Activated gamma-delta T cell (primary cell): ENCODE data around the gene DAPK1.

Experiments
- DNase-seq: peaks from one replicate; lab custom pipeline; 2025; lab: John Stamatoyannopoulos, UW

DAPK1 gene

DNA sequence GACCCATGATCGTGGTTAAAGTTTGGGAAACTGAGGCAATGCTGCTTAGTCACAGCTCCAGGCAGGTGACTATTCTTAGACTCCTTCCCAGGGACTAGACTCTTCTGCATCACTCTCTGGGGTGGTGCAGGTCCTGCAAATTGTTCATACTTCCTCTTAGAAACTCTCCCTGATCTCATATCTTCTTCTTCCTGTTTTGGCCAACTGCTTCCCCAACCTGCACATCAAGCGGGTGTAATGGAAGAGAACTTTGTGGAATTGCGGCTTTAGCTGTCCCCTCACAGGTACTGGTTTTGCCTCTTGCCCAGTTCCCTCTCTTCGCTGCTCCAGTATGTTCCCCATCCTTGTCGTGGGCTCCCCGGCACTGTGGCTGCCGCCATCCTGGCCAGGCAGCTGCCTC, 116.7 kb downstream of the DAPK1 start:
- DNase-seq = no peak

DNA sequence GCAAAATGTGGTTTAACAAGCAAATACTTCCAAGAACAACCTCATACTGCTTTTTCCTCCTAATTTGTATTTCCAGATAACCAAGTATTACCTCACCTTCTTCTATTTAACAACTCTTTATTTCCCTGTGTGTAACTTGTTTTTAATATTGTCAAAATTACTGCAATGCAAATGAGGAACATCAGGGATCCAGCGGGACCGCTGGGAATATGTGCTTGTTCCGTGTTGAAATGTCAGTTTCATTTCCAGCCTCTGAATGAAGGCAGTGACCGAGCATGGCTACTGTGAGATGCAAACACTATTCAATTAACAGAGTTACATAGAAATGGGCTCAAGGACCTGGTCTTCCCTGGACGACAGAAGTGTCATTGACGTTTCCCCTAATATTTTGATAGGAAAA, 117.5 kb downstream of the DAPK1 start:
- no peak for DNase-seq

DNA sequence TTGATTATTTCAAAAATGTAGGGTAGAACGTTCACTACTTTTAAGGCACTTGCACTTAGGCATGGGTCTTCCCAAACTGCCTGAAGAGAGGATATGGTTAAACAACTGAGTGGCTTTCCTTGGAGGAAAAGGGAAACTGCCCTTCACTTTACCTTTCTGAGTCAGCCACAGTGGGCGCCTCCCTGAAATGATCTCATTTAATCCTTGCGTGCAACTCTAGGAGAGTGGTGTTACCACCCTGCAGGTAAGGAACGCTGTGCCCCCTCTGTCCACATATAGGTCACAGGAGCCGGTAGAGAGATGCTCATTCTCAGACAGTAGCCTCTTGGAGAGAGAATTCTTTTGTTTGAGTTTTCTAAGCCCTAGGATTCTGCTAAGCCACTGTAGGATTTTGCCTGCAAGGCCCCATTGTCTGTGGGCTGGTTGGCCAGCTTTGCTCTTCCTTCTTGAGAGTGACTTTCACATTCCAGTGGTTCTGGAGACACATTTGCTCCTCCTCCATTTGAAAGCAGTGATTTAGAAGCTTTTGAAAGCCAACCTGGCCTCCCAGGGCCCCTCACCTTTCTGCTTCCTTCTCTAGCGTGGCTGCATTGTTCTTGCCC, 118.0 kb downstream of the DAPK1 start:
- no peak for DNase-seq

DNA sequence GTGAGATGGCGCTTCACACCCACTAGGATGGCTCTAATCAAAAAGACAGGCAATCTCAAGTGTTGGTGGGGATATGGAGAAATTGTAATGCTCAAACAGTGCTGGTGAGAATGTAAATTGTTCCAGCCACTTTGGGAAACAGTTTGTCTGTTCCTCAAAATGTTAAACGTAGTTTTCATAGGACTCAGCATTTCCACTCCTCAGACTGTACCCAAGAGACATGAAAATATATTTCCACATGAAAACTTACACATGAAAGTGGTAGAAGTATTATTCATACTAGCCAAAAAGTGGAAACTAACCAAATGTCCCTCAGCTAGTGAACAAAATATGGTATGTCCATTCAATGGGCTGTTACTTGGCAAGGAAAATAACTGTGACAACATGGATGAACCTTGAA, 120.6 kb downstream of the DAPK1 start:
- DNase-seq = no peak

DNA sequence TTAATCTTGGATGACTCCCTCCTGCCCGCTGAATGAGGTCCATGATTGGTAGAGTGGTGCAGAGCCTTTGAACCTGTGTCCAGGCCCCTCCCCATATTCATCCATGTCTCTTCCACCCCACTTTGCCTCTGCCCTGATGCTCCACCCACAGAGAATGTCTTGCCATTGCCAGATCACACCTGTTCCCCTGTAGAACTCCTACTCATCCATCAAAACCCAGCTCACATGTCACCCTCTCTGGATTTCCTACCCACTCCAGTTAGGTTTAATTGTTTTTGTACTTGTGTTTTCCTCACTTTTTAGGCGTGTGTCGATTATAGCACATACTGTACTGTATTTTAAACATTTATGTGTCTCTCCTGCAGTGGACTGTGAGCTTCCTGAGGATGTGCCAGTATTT, 121.3 kb downstream of the DAPK1 start:
- DNase-seq = no peak

DNA sequence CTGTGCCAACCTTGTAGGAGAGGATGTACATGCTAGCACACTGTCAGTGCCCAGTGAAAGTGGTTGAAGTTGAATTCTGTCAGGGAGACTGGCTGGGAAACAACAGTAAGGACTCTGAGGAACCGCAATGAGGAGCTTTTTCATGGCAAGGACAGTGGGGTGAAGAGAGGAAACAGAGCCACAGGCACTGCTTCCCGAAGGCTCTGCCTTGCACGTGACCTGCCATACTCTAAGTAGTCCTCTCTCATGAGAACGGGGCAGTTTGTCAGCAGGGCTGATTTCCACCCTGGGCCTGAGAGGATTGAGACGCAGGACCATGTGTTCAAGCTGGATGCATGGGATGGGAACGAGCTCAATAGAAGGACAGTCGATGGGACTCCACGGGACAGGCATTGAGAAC, 121.7 kb downstream of the DAPK1 start:
- no peak for DNase-seq

DNA sequence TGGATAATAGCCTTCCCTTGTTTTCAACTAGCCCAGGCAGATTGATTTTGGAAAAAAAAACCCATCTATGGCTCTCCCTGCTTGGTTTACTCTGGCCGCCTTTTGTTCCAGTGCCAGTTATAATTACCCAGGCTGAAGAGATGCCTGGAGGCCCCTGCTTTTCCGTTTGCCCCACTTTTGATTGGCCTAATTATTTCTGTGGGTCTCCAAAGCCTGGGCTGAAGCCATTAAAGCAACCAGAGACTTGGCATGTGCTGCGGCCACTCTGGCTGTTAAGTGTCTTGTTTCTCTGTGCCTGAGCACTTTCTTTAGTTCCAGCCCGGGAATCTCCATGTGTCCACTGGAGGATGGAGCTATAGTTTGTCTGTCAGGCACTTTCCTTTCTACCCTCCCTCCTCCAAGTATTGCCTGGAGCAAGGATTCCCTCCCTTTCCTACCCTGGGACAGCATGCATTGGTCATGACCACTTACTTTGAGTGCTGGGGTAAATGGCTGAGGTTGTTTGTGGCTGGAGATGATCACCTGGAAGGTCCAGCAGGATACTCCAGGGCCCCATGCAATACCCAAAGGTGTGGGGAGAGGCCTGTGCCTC, 123.2 kb downstream of the DAPK1 start:
- DNase-seq = no peak

DNA sequence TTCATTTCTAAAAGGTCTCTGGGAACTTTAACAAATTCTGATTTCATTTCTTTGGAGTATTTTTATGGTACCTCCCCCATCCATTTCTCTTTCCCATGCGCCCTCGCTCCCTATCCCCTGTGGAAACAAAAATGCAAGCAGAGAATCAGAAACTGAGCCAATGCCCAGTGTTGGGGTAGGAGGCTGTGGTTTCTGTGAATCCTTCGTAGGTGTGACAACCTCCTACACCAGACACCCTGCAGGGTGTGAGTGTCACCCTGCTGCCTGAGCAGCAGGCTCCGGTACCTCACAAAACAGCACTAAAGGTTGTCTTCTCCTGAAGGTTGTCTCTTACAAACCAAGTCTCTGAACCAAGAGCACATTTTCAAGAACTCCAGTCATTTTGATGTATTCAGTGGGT, 124.4 kb downstream of the DAPK1 start:
- DNase-seq = no peak

DNA sequence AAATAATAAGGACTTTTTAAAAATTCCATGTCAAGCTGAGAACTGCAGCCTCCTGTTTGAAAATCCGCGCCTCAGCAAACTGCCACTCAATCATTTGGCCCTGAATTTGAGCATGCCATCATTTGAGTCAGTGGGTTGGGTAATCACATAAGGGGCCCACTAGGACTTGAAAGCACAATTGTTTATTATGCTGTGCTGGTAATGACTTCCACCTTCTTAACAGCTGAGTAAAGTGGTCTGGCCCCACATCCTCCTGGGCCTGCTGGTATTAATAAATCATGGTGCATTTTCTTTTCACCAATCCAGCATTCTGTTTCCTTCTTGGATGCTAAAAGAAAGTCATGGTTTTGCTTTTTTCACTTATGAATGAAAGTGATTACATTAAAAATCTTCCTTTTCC, 125.3 kb downstream of the DAPK1 start:
- DNase-seq = no peak

DNA sequence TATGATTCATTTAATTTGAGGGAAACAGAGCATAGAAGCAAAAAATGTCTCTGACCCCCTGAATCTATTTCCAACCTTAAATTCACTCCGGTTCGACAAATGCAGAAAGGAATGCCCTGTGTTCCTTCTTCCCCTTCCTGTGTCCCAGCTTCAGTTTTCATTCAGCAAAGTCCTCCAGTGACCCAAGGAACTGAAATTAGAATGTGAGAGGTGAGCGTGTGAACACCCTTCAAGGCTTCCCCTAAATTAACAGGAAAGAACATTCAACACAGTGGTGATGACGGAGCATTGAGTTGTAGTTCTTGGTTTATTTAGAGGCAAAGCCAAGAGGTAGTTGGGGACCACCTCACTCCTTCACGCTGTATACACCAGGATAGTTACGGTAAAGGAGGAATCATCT, 130.7 kb downstream of the DAPK1 start:
- no peak for DNase-seq

DNA sequence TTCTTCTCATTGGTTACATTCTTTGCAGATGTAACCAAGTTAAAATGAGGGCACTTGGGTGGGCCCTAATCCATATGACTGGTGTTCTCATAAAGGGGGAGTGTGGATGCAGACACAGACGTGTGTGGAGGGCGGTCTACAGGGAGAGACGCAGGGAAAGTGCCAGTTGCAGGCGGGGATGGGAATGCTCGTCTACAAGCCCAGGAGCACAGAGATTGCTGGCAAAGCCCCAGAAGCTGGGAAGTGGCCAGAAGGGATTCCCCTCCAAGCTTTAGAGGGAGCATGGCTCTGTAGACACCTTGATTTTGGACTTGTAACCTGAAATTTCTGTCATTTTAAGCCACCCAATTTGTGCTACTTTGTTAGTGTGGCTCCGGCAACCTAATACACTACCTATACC, 131.4 kb downstream of the DAPK1 start:
- DNase-seq = no peak

DNA sequence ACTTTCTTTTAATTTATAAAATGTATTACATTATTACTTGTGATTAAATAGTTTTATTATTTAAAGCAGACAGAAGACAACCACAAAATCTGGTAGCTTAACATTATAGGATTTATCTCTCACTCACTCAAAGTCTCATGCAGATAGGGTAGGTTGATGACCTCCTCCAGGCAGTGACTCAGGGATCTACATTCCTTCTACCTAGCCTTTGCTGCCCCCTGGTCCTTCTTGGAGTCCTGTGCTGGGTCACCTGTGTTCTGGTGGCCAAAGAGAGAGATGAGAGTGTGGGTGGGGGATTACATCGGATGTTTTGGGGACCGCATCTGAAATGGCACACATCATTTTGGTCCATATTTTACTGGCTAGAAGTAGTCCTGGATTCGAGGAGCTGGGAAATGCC, 132.6 kb downstream of the DAPK1 start:
- no peak for DNase-seq

DNA sequence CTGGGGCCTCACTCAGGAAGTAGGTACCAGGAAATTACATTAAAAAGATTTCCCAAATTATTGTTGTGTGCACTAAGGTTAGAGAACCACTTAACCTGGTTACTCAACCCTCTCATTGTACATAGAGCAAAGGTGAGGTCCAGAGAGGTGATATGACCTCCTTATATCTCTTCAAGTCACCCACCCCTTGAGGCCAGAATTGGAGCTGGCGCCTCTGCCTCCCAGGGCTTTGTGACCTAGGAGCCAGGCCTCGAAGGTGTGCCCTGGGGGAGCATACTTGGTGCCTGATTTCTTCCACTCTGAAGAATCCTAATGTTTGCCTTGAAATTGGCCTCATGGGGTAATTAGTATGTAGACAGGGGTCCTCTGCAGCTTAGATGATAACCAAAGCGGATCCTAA, 133.2 kb downstream of the DAPK1 start:
- no peak for DNase-seq

DNA sequence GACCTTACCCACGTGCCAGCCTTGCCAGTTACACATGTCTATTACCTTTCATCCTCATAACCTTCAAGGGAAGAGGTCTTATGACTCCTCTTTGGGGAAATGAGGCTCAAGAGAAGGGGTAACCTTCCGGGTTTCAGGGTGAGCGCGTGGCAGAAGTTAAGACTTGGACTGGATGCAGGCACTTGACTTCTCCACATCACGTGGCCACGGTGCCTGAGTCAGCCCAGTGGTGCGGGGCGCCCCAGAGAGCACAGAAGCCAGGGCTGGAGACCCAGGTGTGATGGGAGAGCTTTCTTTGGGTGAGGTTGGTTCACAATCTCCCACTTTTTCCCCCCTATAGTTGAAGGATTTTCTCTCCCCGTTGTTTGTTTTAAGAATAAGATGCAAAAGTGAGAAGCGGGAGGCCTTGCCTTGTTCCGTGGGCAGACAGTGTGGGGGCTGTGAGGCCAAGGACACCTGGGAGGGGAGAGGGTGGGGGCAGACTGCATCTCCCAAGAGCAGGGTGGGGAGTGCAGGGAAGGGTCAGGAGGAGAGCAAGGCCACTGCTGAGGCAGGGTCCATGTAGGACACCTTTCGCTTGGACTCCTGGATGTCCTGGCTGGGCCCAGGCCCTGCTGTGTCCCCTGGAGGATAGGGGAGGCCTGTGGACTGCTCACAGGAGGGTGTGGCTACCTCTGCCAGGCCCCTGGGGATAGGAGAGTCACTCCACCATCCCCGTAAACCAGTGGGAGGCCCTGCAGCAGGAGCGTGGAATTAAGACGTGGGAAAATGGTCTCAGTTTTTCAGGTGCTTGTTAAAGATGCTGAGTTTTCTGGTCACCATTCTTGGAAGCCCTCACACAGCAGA, 138.2 kb downstream of the DAPK1 start:
- no peak for DNase-seq

DNA sequence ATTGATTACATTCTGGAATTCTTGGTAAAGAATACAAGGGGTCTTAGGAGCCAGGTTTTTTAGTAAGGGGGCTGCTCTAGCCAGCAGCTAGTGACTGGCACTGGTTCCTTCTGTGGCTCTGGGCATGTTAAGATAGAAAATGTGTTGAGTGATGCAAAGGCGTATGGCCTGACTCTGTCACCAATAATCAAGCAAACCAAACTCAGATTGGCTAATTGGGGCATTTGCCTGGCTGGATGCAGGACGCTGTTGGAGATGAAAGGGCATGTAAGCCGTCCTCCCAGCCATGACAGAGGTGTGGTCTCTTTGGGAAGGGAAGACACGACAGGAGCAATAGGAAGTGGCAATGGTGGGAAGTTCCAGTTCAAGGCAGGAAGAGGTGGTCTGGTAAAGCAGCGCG, 140.6 kb downstream of the DAPK1 start:
- no peak for DNase-seq

DNA sequence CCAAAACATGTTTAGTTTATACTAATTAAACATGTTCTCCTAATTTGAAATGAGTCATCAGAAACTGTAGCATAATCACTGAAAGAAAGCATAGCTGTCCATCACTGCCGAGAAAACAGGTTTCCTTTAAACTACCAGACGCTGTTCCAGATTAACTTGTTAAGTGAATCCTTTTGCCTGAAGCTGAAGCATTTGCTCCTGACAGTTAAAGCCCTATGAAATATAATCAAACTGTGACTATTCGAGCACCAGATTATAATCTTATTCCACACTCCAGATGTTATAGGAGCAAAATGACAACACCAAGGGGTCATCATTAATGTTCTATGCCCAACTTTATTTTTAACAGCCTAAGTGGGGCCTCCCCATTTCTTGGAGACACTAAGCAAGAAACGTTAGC, 142.3 kb downstream of the DAPK1 start:
- DNase-seq = no peak

DNA sequence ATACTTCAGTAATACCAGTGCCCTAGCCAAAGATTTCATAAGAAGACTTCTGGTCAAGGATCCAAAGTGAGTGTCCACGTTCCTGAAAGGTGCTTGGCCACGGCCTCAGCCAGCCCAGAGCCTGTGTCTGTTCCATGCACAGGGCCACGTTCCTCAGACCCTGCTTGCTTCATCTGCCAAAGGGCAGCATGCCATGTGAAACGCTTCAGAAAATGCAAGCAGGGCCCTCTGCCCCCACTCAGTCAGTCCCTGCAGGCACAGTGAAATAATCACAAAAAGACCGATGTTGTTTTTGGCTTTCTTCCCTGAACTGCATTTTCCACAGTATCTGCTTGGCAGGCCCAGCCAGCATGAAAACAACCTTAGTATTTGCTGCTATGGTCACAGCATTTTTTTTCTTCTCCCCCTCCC, 142.7 kb downstream of the DAPK1 start:
- DNase-seq = no peak

DNA sequence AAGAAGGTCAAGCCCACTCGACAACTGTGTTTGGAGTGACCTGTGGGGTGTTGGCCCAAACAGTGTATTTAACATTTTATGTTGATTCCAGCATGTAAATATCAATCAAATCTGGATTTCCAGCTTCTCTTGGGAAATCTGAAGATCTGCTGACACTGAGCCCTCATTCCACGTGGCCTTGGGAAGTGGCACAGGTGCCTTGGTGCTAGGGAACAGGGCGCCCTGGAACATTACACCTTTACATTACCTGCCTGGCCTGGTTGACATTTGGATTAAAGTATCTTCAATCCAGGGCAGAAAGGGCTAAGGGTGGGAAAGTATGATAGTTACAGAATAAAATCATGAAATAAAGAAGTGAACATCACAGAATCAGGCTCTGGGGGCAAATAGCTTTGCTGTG, 143.4 kb downstream of the DAPK1 start:
- DNase-seq = no peak

DNA sequence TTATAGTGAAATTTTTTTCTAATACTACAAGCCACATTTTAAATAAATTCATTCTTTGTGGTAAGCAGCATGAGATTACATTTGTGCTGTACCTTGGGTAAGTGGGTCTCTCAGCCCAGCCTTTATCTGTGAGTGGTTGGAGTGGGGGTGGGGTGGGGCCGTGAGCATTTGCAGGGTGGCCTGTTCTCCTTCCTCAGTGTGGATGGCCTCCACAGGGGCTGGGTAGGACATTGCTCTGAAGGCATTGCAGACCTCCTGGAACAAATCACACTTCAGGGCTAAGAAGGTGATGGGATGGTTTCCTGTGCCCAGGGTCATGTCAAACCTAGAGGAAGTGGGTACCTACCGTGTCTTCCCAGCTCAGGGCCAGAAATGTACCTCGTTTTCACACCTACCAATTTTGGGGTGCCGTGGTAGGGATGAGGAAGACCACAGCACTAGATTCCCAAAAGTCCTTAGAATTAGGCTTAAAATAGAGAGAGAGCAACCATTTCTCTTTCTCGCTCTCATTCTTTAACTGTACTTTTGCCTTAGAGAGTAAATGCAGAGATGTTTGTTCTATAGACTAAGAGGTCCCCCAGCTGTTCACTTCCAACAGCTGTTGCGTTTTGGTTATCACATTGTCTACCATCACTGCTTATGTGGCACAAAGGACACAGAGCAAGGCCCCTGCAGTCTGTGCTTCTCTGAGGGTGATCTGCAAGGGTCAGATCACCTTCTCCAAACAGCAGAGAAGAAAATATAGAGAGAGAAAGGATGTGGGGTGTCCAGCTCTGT, 144.9 kb downstream of the DAPK1 start:
- no peak for DNase-seq

DNA sequence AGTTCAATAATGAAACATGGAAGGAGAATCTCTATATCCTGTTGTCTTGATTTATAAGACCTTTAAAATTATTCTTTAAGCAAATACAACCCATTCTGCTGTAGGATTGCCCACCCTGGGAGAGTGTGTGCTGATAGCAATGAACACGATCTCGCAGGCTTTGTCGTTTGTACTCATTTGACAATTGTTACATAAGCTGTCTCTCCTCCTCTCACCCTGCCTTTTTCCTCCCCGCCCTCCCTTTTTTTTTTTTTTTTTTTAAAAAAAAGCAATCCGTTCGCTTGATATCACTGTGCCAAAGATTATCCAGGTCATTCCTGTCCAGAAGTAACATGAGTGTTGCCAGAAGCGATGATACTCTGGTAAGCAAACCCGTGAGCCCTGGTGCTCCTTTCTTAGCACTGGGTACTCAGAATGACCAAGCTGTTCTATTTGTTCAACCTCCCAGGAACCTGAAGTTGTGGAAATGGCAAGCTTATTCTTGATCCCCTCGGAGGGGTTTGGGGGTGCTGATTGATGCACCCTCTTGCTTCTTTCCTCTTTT, 145.5 kb downstream of the DAPK1 start:
- DNase-seq = no peak

DNA sequence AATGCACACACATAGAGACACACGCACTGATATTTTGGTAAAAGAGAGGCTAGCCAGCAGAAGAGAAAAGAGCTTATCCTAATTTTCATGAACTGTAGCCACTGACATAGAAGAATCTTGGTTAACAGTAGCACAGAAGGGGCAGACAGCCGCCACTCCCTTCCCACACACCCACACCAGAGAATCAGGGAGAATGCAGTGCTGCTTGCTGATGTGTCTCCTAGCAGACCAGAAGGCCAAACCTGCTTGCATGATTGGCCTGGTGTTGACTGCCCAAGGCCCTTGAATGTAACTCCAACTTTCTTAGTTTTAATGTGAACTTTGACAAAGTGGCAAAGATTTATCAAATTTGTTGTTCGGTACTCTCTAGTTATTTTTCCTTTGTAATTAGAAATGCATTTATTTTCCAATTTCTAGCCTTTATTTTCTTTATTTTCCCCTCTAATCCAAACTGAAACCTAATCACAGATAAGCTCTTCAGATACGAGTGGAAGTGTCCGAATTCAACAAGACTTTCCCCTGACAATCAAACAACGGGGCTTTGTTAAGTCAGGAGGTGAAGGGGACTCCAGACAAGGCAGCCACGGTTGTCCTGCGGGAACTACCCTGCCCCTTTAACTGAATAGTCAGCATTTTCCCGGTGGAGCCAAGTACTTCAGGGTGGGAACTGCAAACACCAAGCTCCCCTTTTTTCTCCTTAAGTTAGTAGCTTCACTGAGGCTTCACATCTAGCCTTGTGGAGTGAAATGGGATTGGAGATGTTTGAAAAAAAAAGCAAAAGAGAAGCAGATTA, 146.3 kb downstream of the DAPK1 start:
- DNase-seq = no peak

DNA sequence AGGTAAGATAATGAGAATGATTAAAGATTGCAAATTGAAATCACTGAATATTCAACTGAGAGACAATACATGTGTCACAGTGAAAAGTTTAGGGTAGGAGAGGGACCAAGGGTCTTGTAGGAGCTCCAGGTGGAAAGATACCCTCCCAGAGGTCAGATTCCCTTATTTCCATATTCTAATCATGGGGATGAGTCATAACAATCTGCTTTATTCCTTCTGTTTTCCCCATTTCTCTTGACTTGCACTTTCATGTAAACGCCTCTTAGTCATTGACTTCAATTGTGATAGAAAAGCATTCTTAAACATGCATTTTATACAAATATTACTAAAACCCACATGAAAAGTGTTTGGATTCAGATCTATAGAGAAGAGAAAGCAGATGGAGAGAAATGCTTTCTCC, 147.0 kb downstream of the DAPK1 start:
- DNase-seq = no peak
